Keratinocyte (primary cell): ENCODE data around the gene GRIN3B. TPM values are rescaled to one million over a fixed set of nuclear protein-coding genes. Genes with fewer than 3 reads are reported as not detected.

Experiments used
- DNase-seq: peaks from one replicate; pipeline ENCODE4 v3.0.0-alpha.2; 2011; ENCODE audit warnings: low read depth, missing footprints, low spot score
- FAIRE-seq: peaks from 2 replicates; lab custom pipeline; 2011; peaks lifted over from hg19 to GRCh38; lab: Jason Lieb, UNC
- H2AFZ ChIP-seq: 2 replicates; pipeline ENCODE4 v1.6.0; 2012; ENCODE audit warnings: low read length, control low read depth, inconsistent platforms; ENCODE audit not compliant: control insufficient read depth
- H3K27ac ChIP-seq: 2 replicates; pipeline ENCODE4 v1.5.1; 2011; ENCODE audit warnings: low read length; ENCODE audit not compliant: control insufficient read depth, insufficient read depth
- H3K27me3 ChIP-seq: 3 replicates; pipeline ENCODE4 v1.6.0; 2011; ENCODE audit warnings: low read length; ENCODE audit not compliant: control insufficient read depth, insufficient read depth; ENCODE audit errors: extremely low read depth
- H3K36me3 ChIP-seq, 2 experiments: 2 replicates in 1 of 2; 3 replicates in 1 of 2; pipeline ENCODE4 v1.5.1; 2011; ENCODE audit warnings: low read length in 2 of 2, mild to moderate bottlenecking in 1 of 2; ENCODE audit not compliant: control insufficient read depth in 2 of 2, insufficient read depth in 2 of 2; ENCODE audit errors: extremely low read depth in 1 of 2
- H3K4me1 ChIP-seq: 3 replicates; pipeline ENCODE4 v1.5.1; 2011; ENCODE audit warnings: low read length; ENCODE audit not compliant: control insufficient read depth, insufficient read depth; ENCODE audit errors: extremely low read depth
- H3K4me2 ChIP-seq: 3 replicates; pipeline ENCODE4 v1.6.0; 2011; ENCODE audit warnings: low read depth, low read length; ENCODE audit not compliant: control insufficient read depth, insufficient read depth; ENCODE audit errors: extremely low read depth
- H3K4me3 ChIP-seq, 3 experiments: fragments of 200-600 bp in 1 of 3; sonication (generic) in 1 of 3; 2 replicates in 2 of 3; 3 replicates in 1 of 3; pipeline ENCODE4 v1.5.1; 2011 to 2016; ENCODE audit warnings: low read length in 3 of 3, mild to moderate bottlenecking in 3 of 3, control low read depth in 2 of 3, inconsistent platforms in 1 of 3, low read depth in 1 of 3, mixed read lengths in 1 of 3, mixed run types in 1 of 3, moderate library complexity in 1 of 3; ENCODE audit not compliant: control insufficient read depth in 2 of 3, insufficient read depth in 2 of 3; ENCODE audit errors: extremely low read depth in 1 of 3
- H3K79me2 ChIP-seq: 2 replicates; pipeline ENCODE4 v1.6.0; 2012; ENCODE audit warnings: low read length; ENCODE audit not compliant: control insufficient read depth, insufficient read depth
- H3K9ac ChIP-seq: 3 replicates; pipeline ENCODE4 v1.6.0; 2011; ENCODE audit warnings: low read length; ENCODE audit not compliant: control insufficient read depth, insufficient read depth; ENCODE audit errors: extremely low read depth
- H3K9me1 ChIP-seq: 3 replicates; pipeline ENCODE4 v1.6.0; 2011; ENCODE audit warnings: low read length; ENCODE audit not compliant: control insufficient read depth, insufficient read depth; ENCODE audit errors: extremely low read depth
- H3K9me3 ChIP-seq: 2 replicates; pipeline ENCODE4 v1.5.1; 2012; ENCODE audit warnings: low read depth, low read length; ENCODE audit not compliant: control insufficient read depth
- H4K20me1 ChIP-seq: 3 replicates; pipeline ENCODE4 v1.6.0; 2011; ENCODE audit warnings: low read length; ENCODE audit not compliant: control insufficient read depth, insufficient read depth; ENCODE audit errors: extremely low read depth
- CTCF ChIP-seq, 3 experiments: IDR thresholded peaks in 1 of 3; conservative IDR thresholded peaks in 1 of 3; optimal IDR thresholded peaks in 1 of 3; 2 replicates in 2 of 3; 3 replicates in 1 of 3; pipeline versions ENCODE3 to v1.5.1; 2011; ENCODE audit warnings: low read length in 3 of 3, mild to moderate bottlenecking in 3 of 3, moderate library complexity in 2 of 3, control low read depth in 1 of 3, inconsistent platforms in 1 of 3; ENCODE audit not compliant: insufficient read depth in 2 of 3; ENCODE audit errors: extremely low read depth in 1 of 3
- EZH2 ChIP-seq: IDR thresholded peaks from one replicate; pipeline ENCODE4 v1.6.1; 2012; ENCODE audit warnings: inconsistent platforms, mild to moderate bottlenecking, low read length, moderate library complexity
- dilution Hi-C: fragments of 300-500 bp; cut with MboI; formaldehyde crosslinking; loops from one replicate; pipeline ENCODE4 v1.7.0; 2020; ENCODE audit warnings: low sequenced_read_pairs; ENCODE audit not compliant: extremely low pct_ligation_motif_present
- polyA plus RNA-seq, 5 experiments: library from polyadenylated mRNA; depleted of rRNA in 3 of 5; stranded (reverse) in 3 of 5; stranded (forward) in 1 of 5; unstranded in 1 of 5; fragments of >200 nt; gene quantifications; 1 replicate in 1 of 5; 2 replicates in 3 of 5; 3 replicates in 1 of 5; pipeline versions ENCODE4 v1.2.1 to v1.2.3, GENCODE V29; 2011 to 2012; ENCODE audit warnings: missing spikeins in 2 of 5, low read depth in 1 of 5, low replicate concordance in 1 of 5

GRIN3B gene
- polyA plus RNA-seq, 1 donor (not counting 4 experiments of a cell fraction or from before 2014, with no cell fraction given), result 0.20 TPM

- H3K4me3 ChIP-seq, result no peak overlapping the region
- dilution Hi-C loops, result no loop called here
- no peaks in the 10 kb centered on the region for H3K9me3 ChIP-seq
- H4K20me1 ChIP-seq, result peaks cover 3% of the 10 kb centered on the region
- H3K9ac ChIP-seq, result no peak overlapping the region
- no peaks in the 10 kb centered on the region for H3K79me2 ChIP-seq
- DNase-seq (no peak), FAIRE-seq (no peak)
- peaks cover 14 to 20% of the 10 kb centered on the region in 2 experiments for H3K36me3 ChIP-seq
- no peak overlapping the region for H2AFZ ChIP-seq
- no peak overlapping the region for H3K27ac ChIP-seq
- H3K4me2 ChIP-seq, result no peak overlapping the region
- peaks cover 12% of the 10 kb centered on the region for H3K4me1 ChIP-seq
- no peaks in the 10 kb centered on the region for H3K9me1 ChIP-seq
- TF ChIP-seq CTCF (optimal IDR thresholded peaks at IDR 0.05 in 1 of 3, IDR thresholded peaks at IDR 0.05 in 1 of 3, conservative IDR thresholded peaks at IDR 0.05 in 1 of 3; ENCODE audit: extremely low read depth in 1 of 3, insufficient read depth in 2 of 3, low read length in 3 of 3) (no peak), EZH2 (no peak)
- H3K27me3 ChIP-seq, result peaks cover 38% of the 10 kb centered on the region
These were observed 5.0 kb upstream of the GRIN3B start for GRCh38 chr19:995051-995827.

GRCh38 chr19:996051-996838, 4.0 kb upstream of the GRIN3B start:
- peaks cover 12% of the 10 kb centered on the region for H3K4me1 ChIP-seq
- no peaks in the 10 kb centered on the region for H3K9me1 ChIP-seq
- peak overlapping the region; percentile 54 for H3K9ac ChIP-seq
- no peaks in the 10 kb centered on the region for H3K79me2 ChIP-seq
- H2AFZ ChIP-seq, result no peak overlapping the region
- H3K27ac ChIP-seq, result no peak overlapping the region
- TF ChIP-seq CTCF (optimal IDR thresholded peaks at IDR 0.05 in 1 of 3, IDR thresholded peaks at IDR 0.05 in 1 of 3, conservative IDR thresholded peaks at IDR 0.05 in 1 of 3; ENCODE audit: extremely low read depth in 1 of 3, insufficient read depth in 2 of 3, low read length in 3 of 3) (no peak), EZH2 (no peak)
- H3K4me3 ChIP-seq, result peak overlapping the region; percentile 2 to 56 (median 29)
- dilution Hi-C loops, result no loop called here
- peaks cover 8 to 16% of the 10 kb centered on the region in 2 experiments for H3K36me3 ChIP-seq
- FAIRE-seq (peak; percentile 36), DNase-seq (no peak)
- peaks cover 44% of the 10 kb centered on the region for H3K27me3 ChIP-seq
- H3K9me3 ChIP-seq, result no peaks in the 10 kb centered on the region
- H4K20me1 ChIP-seq, result peaks cover 3% of the 10 kb centered on the region
- peak overlapping the region; percentile 78 for H3K4me2 ChIP-seq
